Caco-2 (cell line): ENCODE measurements around the gene KIF6. TPM values are rescaled to one million over a fixed set of nuclear protein-coding genes. Genes with fewer than 3 reads are reported as not detected.

Experiments used
- BruUV-seq: library from RNA; stranded (reverse); fragments of 400-500 nt; replicated peaks from 2 replicates; lab custom pipeline; 2021; lab: Mats Ljungman, UMichigan
- CTCF ChIA-PET: fragments of 300-600 bp; sonication (Branson Sonifier 250); formaldehyde crosslinking; loops from one replicate; lab custom pipeline; 2022; ENCODE audit warnings: antibody characterized with exemption; lab: Charles Lee
- POLR2A ChIA-PET: fragments of 300-600 bp; sonication (Branson Sonifier 250); formaldehyde crosslinking; loops from one replicate; lab custom pipeline; 2022; ENCODE audit warnings: antibody characterized with exemption; lab: Charles Lee
- DNase-seq, 2 experiments: peaks; one replicate each; pipeline versions ENCODE4 v3.0.0 to v3.0.0-alpha.2; 2020 to 2022
- H3K27me3 ChIP-seq: replicated peaks from 2 replicates; pipeline ENCODE4 v1.6.0; 2011; ENCODE audit warnings: low read length; ENCODE audit not compliant: control insufficient read depth, insufficient read depth
- H3K36me3 ChIP-seq: 2 replicates; pipeline ENCODE4 v1.5.1; 2011; ENCODE audit warnings: low read length; ENCODE audit not compliant: control insufficient read depth, insufficient read depth
- H3K4me1 ChIP-seq: fragments of 250-450 bp; sonication (Bioruptor Pico); 2 replicates; pipeline ENCODE4 v1.5.1; 2020; ENCODE audit warnings: mild to moderate bottlenecking
- H3K4me3 ChIP-seq: 2 replicates; pipeline ENCODE4 v1.5.1; 2011; ENCODE audit warnings: low read depth, mild to moderate bottlenecking, control low read depth, low read length
- H3K9me3 ChIP-seq: fragments of 250-450 bp; sonication (Bioruptor Pico); 2 replicates; pipeline ENCODE4 v1.5.1; 2020; ENCODE audit warnings: mild to moderate bottlenecking, moderate library complexity
- H3K27ac Mint-ChIP-seq: one replicate; pipeline ENCODE4 v1.8.0; 2022; ENCODE audit warnings: mixed read lengths; ENCODE audit not compliant: unreplicated experiment
- H3K27me3 Mint-ChIP-seq: one replicate; pipeline ENCODE4 v1.8.0; 2022; ENCODE audit warnings: mixed read lengths; ENCODE audit not compliant: insufficient read depth, unreplicated experiment
- H3K36me3 Mint-ChIP-seq: one replicate; pipeline ENCODE4 v1.8.0; 2022; ENCODE audit warnings: mild to moderate bottlenecking, mixed read lengths; ENCODE audit not compliant: insufficient read depth, unreplicated experiment
- H3K4me1 Mint-ChIP-seq: one replicate; pipeline ENCODE4 v1.8.0; 2022; ENCODE audit warnings: low read depth, mixed read lengths; ENCODE audit not compliant: unreplicated experiment
- H3K4me3 Mint-ChIP-seq: one replicate; pipeline ENCODE4 v1.8.0; 2022; ENCODE audit warnings: mild to moderate bottlenecking, moderate library complexity, mixed read lengths; ENCODE audit not compliant: unreplicated experiment
- H3K9me3 Mint-ChIP-seq: one replicate; pipeline ENCODE4 v1.8.0; 2022; ENCODE audit warnings: mixed read lengths; ENCODE audit not compliant: unreplicated experiment
- intact Hi-C: fragments of 100-400 bp; cut with micrococcal nuclease; formaldehyde crosslinking; loops from one replicate; pipeline ENCODE4 v1.10.0; 2022; ENCODE audit not compliant: unreplicated experiment
- total RNA-seq: library from RNA; stranded (reverse); gene quantifications from 2 replicates; pipeline ENCODE4 v1.2.3, GENCODE V29; 2022
- TF ChIP-seq, protein P1 (sequence below), 2 experiments: fragments of 200-600 bp in 1 of 2; IDR thresholded peaks; 1 replicate in 1 of 2; 2 replicates in 1 of 2; pipeline versions ENCODE4 v1.5.1 to v1.8.0; 2011 to 2022; ENCODE audit warnings: antibody characterized with exemption in 1 of 2, control low read depth in 1 of 2, inconsistent platforms in 1 of 2, low read depth in 1 of 2, low read length in 1 of 2, mild to moderate bottlenecking in 1 of 2, moderate library complexity in 1 of 2; ENCODE audit not compliant: insufficient read depth in 1 of 2, severe bottlenecking in 1 of 2, unreplicated experiment in 1 of 2

KIF6 gene
- total RNA-seq, 1 experiment from 2014 or later, result not detected

DNA sequence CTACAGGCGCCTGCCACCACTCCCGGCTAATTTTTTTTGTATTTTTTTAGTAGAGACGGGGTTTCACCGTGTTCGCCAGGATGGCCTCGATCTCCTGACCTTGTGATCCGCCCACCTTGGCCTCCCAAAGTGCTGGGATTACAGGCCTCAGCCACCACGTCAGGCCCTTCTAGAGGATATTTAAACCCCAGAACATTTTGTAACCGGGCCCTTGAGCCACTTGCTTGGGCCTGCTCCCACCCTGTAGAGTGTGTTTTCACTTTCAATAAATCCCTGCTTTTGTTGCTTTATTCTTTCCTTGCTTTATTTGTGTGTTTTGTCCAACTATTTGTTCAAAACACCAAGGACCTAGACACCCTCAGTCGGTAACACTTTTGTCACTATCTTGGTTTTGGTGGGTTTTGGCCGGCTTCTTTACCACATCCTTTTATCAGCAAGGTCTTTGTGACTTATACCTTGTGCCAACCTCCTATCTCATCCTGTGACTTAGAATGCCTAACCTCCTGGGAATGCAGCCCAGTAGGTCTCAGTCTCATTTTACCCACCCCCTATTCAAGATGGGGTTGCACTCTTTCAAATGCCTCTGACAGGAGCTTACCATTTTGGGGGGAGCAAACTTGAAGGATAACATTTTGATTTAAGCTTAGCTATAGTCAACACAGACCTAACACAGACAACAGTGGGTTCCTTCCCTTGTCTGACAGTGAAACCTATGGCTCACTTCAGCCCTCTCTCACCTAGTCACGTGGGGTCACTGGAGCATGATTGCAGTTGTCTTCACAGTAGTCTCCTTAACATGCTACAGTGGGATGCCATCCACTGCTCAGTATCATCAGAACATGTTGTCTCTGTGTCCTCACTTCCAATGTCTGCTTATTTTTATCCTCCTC lies 27.9 kb upstream of the KIF6 start:
- no peaks in the 10 kb centered on the region for H3K36me3 Mint-ChIP-seq
- no peaks in the 10 kb centered on the region for H3K27me3 ChIP-seq
- no peak overlapping the region for H3K27ac Mint-ChIP-seq
- no peak overlapping the region for H3K4me3 ChIP-seq
- H3K9me3 ChIP-seq, result no peaks in the 10 kb centered on the region
- no TSS peak for BruUV-seq
- CTCF ChIA-PET, result no interaction called here
- POLR2A ChIA-PET, result no interaction called here
- H3K9me3 Mint-ChIP-seq, result no peaks in the 10 kb centered on the region
- no peak overlapping the region for H3K4me3 Mint-ChIP-seq
- H3K4me1 Mint-ChIP-seq, result no peaks in the 10 kb centered on the region
- TF ChIP-seq, protein P1, sequence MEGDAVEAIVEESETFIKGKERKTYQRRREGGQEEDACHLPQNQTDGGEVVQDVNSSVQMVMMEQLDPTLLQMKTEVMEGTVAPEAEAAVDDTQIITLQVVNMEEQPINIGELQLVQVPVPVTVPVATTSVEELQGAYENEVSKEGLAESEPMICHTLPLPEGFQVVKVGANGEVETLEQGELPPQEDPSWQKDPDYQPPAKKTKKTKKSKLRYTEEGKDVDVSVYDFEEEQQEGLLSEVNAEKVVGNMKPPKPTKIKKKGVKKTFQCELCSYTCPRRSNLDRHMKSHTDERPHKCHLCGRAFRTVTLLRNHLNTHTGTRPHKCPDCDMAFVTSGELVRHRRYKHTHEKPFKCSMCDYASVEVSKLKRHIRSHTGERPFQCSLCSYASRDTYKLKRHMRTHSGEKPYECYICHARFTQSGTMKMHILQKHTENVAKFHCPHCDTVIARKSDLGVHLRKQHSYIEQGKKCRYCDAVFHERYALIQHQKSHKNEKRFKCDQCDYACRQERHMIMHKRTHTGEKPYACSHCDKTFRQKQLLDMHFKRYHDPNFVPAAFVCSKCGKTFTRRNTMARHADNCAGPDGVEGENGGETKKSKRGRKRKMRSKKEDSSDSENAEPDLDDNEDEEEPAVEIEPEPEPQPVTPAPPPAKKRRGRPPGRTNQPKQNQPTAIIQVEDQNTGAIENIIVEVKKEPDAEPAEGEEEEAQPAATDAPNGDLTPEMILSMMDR (IDR thresholded peaks at IDR 0.05; ENCODE audit: insufficient read depth in 1 of 2, low read depth in 1 of 2, low read length in 1 of 2, severe bottlenecking in 1 of 2, unreplicated experiment in 1 of 2), result no peak
- DNase-seq, result no peak
- intact Hi-C loops, result no loop called here
- H3K4me1 ChIP-seq, result no peaks in the 10 kb centered on the region
- H3K36me3 ChIP-seq, result no peaks in the 10 kb centered on the region
- H3K27me3 Mint-ChIP-seq, result no peaks in the 10 kb centered on the region

DNA sequence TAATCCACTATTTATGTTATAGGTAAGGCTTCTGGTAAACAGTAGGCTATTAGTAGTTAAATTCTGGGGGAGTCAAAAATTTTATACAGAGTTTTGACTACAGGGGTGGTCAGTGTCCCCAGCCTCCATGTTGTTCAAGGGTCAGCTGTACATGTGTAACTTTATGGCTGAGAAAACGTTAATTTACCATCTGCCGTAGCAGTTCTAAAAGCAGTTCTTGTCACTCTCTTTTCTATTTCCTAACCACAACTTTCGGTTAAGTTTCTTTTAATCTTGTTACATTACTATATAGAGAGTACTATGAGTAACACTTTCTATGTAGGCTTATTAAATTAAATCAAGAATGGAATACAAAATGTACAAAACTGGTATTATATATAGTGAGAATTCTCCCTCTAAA lies 21.6 kb upstream of the KIF6 start:
- Mint-ChIP-seq H3K36me3 (no peaks in the 10 kb centered on the region), H3K27ac (no peak overlapping the region), H3K9me3 (no peaks in the 10 kb centered on the region), H3K27me3 (peaks cover 3% of the 10 kb centered on the region), H3K4me1 (no peaks in the 10 kb centered on the region), H3K4me3 (no peak overlapping the region)
- DNase-seq, result no peak
- Histone ChIP-seq H3K9me3 (no peaks in the 10 kb centered on the region), H3K36me3 (no peaks in the 10 kb centered on the region), H3K27me3 (no peaks in the 10 kb centered on the region), H3K4me1 (no peaks in the 10 kb centered on the region), H3K4me3 (no peak overlapping the region)
- BruUV-seq, result no TSS peak
- ChIA-PET POLR2A (no interaction called here), CTCF (no interaction called here)
- TF ChIP-seq, protein P1 (IDR thresholded peaks at IDR 0.05; ENCODE audit: insufficient read depth in 1 of 2, low read depth in 1 of 2, low read length in 1 of 2, severe bottlenecking in 1 of 2, unreplicated experiment in 1 of 2), result no peak
- intact Hi-C loops, result no loop called here

DNA sequence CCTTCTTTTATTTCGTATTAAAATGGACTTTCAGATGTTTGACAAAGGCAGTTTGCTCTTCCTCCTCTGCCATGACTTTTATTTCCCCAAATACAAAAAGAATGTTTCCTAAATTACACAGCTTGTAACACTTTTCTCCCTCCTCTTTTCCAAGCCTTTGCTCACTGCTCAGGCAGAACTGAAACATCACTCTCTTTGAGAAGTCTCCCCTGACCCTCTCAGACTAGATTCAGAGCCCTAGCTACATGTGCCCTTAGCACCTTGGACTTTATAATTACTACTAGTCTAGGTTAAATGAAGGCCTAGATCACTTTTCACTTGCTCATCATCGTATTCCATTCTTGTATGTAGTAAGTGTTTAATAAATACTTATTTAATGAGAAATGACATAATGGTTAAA lies 8.5 kb upstream of the KIF6 start:
- no peak overlapping the region for H3K27ac Mint-ChIP-seq
- H3K4me1 Mint-ChIP-seq, result no peaks in the 10 kb centered on the region
- no peaks in the 10 kb centered on the region for H3K9me3 ChIP-seq
- ChIA-PET POLR2A (no interaction called here), CTCF (no interaction called here)
- H3K4me3 ChIP-seq, result no peak overlapping the region
- H3K4me1 ChIP-seq, result no peaks in the 10 kb centered on the region
- peaks cover 20% of the 10 kb centered on the region for H3K27me3 Mint-ChIP-seq
- DNase-seq, result no peak
- no peaks in the 10 kb centered on the region for H3K36me3 ChIP-seq
- TF ChIP-seq, protein P1 (IDR thresholded peaks at IDR 0.05; ENCODE audit: insufficient read depth in 1 of 2, low read depth in 1 of 2, low read length in 1 of 2, severe bottlenecking in 1 of 2, unreplicated experiment in 1 of 2), result no peak
- H3K9me3 Mint-ChIP-seq, result no peaks in the 10 kb centered on the region
- intact Hi-C loops, result no loop called here
- BruUV-seq, result no TSS peak
- no peaks in the 10 kb centered on the region; the same call in 1 of the 2 replicates for H3K27me3 ChIP-seq
- no peak overlapping the region for H3K4me3 Mint-ChIP-seq
- H3K36me3 Mint-ChIP-seq, result no peaks in the 10 kb centered on the region
